Loucy (cell line): ENCODE measurements around the gene LIPT2.

Experiments
- H2AFZ ChIP-seq: fragments of 200-600 bp; sonication (generic); 2 replicates; pipeline ENCODE4 v1.6.0; 2016; ENCODE audit warnings: antibody characterized with exemption, mild to moderate bottlenecking, low read length, moderate library complexity
- H3F3A ChIP-seq: fragments of 200-600 bp; 2 replicates; pipeline ENCODE4 v1.6.0; 2016; ENCODE audit warnings: antibody characterized with exemption, low read depth, mild to moderate bottlenecking
- H3K27me3 ChIP-seq: fragments of 200-600 bp; sonication (generic); 2 replicates; pipeline ENCODE4 v1.6.1; 2014; ENCODE audit warnings: low read length, mild to moderate bottlenecking; ENCODE audit not compliant: insufficient read depth, poor library complexity, severe bottlenecking
- H3K36me3 ChIP-seq: fragments of 200-600 bp; sonication (generic); 2 replicates; pipeline ENCODE4 v1.6.1; 2016; ENCODE audit warnings: low read length; ENCODE audit not compliant: insufficient read depth
- H3K4me1 ChIP-seq: fragments of 200-600 bp; sonication (generic); 2 replicates; pipeline ENCODE4 v1.5.1; 2014; ENCODE audit warnings: low read length, mild to moderate bottlenecking; ENCODE audit not compliant: insufficient read depth, poor library complexity, severe bottlenecking
- H3K4me2 ChIP-seq: fragments of 200-600 bp; sonication (generic); 2 replicates; pipeline ENCODE4 v1.6.0; 2014; ENCODE audit warnings: antibody characterized with exemption, low read length, low read depth, mild to moderate bottlenecking; ENCODE audit not compliant: poor library complexity, severe bottlenecking
- H3K4me3 ChIP-seq: fragments of 200-600 bp; sonication (generic); 2 replicates; pipeline ENCODE4 v1.5.1; 2014; ENCODE audit warnings: low read length, mild to moderate bottlenecking, mixed read lengths; ENCODE audit not compliant: poor library complexity, severe bottlenecking
- H3K79me2 ChIP-seq: fragments of 200-600 bp; sonication (generic); 2 replicates; pipeline ENCODE4 v1.6.1; 2014; ENCODE audit warnings: low read length; ENCODE audit not compliant: insufficient read depth
- H3K9ac ChIP-seq: fragments of 200-600 bp; sonication (generic); 2 replicates; pipeline ENCODE4 v1.6.0; 2014; ENCODE audit warnings: mild to moderate bottlenecking, low read depth, low read length, moderate library complexity; ENCODE audit not compliant: poor library complexity, severe bottlenecking
- H3K9me2 ChIP-seq: fragments of 200-600 bp; sonication (generic); replicated peaks from 2 replicates; pipeline ENCODE4 v1.6.1; 2016; ENCODE audit warnings: low read depth, low read length, mixed read lengths
- H3K9me3 ChIP-seq: fragments of 200-600 bp; sonication (generic); 2 replicates; pipeline ENCODE4 v1.6.1; 2014; ENCODE audit warnings: mild to moderate bottlenecking, antibody characterized with exemption, low read length, low read depth; ENCODE audit not compliant: insufficient read depth
- H4K20me1 ChIP-seq: fragments of 200-600 bp; sonication (generic); 2 replicates; pipeline ENCODE4 v1.6.0; 2014; ENCODE audit warnings: antibody characterized with exemption, low read length, mild to moderate bottlenecking; ENCODE audit not compliant: insufficient read depth, poor library complexity, severe bottlenecking
- EZH2phosphoT487 ChIP-seq: fragments of 200-600 bp; IDR thresholded peaks from 2 replicates; pipeline ENCODE4 v1.6.1; 2018; ENCODE audit warnings: antibody characterized with exemption, mild to moderate bottlenecking, moderate library complexity, borderline replicate concordance
- TF ChIP-seq, protein P1 (sequence below): fragments of 200-600 bp; sonication (generic); conservative IDR thresholded peaks from 2 replicates; pipeline ENCODE4 v1.5.1; 2014; ENCODE audit warnings: mild to moderate bottlenecking, antibody characterized with exemption, low read length

The LIPT2 gene

DNA sequence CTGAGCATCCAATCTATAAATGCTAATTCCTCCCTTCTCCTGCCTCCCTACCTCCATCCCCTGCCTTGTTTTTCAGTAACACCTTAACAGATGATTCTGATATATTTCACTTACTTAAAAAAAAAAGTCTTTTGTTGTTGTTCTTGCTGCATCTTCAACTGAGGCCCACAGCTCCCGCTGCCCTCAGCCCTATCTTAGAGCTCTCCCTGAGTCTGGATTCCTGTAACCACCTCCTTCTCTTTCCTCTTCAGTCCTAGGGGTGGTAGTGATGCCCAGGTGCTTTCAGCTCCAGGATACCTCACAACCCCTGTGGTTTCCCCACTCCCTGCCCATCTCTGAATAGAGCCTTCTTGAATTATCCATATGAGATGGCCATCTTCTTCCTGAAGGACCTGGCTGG is 22.5 kb downstream of the LIPT2 start:
- H3K79me2 ChIP-seq = no peaks in the 10 kb centered on the region

GRCh38 chr11:74470526-74470925 is 23.0 kb downstream of the LIPT2 start:
- H3K4me2 ChIP-seq = no peak overlapping the region

More for the DNA sequence above, 22.5 kb downstream of the LIPT2 start:
- Histone ChIP-seq H3K9ac (no peak overlapping the region), H3K4me1 (no peaks in the 10 kb centered on the region), H3K9me2 (no peaks in the 10 kb centered on the region), H2AFZ (no peak overlapping the region), H3K4me2 (no peak overlapping the region), H3K36me3 (no peaks in the 10 kb centered on the region), H3K9me3 (no peaks in the 10 kb centered on the region), H4K20me1 (no peaks in the 10 kb centered on the region), H3K27me3 (no peaks in the 10 kb centered on the region), H3K4me3 (no peak overlapping the region), H3F3A (no peaks in the 10 kb centered on the region)
- TF ChIP-seq, protein P1, sequence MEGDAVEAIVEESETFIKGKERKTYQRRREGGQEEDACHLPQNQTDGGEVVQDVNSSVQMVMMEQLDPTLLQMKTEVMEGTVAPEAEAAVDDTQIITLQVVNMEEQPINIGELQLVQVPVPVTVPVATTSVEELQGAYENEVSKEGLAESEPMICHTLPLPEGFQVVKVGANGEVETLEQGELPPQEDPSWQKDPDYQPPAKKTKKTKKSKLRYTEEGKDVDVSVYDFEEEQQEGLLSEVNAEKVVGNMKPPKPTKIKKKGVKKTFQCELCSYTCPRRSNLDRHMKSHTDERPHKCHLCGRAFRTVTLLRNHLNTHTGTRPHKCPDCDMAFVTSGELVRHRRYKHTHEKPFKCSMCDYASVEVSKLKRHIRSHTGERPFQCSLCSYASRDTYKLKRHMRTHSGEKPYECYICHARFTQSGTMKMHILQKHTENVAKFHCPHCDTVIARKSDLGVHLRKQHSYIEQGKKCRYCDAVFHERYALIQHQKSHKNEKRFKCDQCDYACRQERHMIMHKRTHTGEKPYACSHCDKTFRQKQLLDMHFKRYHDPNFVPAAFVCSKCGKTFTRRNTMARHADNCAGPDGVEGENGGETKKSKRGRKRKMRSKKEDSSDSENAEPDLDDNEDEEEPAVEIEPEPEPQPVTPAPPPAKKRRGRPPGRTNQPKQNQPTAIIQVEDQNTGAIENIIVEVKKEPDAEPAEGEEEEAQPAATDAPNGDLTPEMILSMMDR = no peak
- no peak for TF ChIP-seq EZH2phosphoT487

DNA sequence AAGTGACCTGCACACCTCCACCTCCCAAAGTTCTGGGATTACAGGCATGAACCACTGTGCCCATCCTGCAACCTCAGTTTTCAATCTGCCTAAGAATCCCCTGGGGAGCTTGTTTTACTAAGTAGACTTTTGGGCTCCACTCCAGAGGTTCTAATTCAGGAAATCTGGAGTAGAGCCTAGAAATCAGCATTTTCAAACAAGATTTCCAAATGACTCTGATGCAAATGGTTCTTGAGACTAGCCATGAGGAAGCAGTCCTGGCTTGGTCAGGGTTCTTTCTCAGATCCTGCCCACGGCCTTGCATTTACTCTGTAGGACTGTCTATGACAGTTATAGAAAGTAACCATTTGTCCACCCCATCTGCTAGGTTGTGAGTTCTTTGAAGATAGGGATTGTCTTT is 24.6 kb downstream of the LIPT2 start:
- H3K27me3 ChIP-seq = no peaks in the 10 kb centered on the region
- no peaks in the 10 kb centered on the region for H3K9me3 ChIP-seq
- no peaks in the 10 kb centered on the region for H3F3A ChIP-seq
- TF ChIP-seq, protein P1 = no peak
- TF ChIP-seq EZH2phosphoT487 = no peak
- H3K9ac ChIP-seq = no peak overlapping the region
- H3K4me2 ChIP-seq = no peak overlapping the region
- no peaks in the 10 kb centered on the region for H3K36me3 ChIP-seq
- H4K20me1 ChIP-seq = no peaks in the 10 kb centered on the region
- no peak overlapping the region for H2AFZ ChIP-seq
- H3K9me2 ChIP-seq = no peaks in the 10 kb centered on the region
- no peak overlapping the region for H3K4me3 ChIP-seq
- H3K79me2 ChIP-seq = no peaks in the 10 kb centered on the region
- H3K4me1 ChIP-seq = no peaks in the 10 kb centered on the region

More at GRCh38 chr11:74470526-74470925, 23.0 kb downstream of the LIPT2 start:
- Histone ChIP-seq H2AFZ (no peak overlapping the region), H3K79me2 (no peaks in the 10 kb centered on the region), H3K9me3 (no peaks in the 10 kb centered on the region), H3K36me3 (no peaks in the 10 kb centered on the region), H3K4me1 (no peaks in the 10 kb centered on the region), H3K4me3 (no peak overlapping the region), H3K9ac (no peak overlapping the region), H3K9me2 (no peaks in the 10 kb centered on the region), H4K20me1 (no peaks in the 10 kb centered on the region), H3F3A (no peaks in the 10 kb centered on the region), H3K27me3 (no peaks in the 10 kb centered on the region)
- TF ChIP-seq EZH2phosphoT487 = no peak
- TF ChIP-seq, protein P1 = no peak
